B cell (primary cell): ENCODE measurements around the gene TYK2.
"Not testable (repeated sequence)": the region's sequence is repeated elsewhere in the genome, so short reads cannot be mapped to it uniquely, and the experiment has no call there.

Source experiments
- EZH2 ChIP-seq: IDR thresholded peaks from 2 replicates; pipeline ENCODE4 v1.6.1; 2012; ENCODE audit warnings: borderline replicate concordance, low read depth, mild to moderate bottlenecking, moderate library complexity, low read length; ENCODE audit not compliant: insufficient read depth, poor library complexity, severe bottlenecking
- TF ChIP-seq, protein P1 (sequence below): fragments of 200-600 bp; IDR thresholded peaks from one replicate; pipeline ENCODE4 v1.8.0; 2022; ENCODE audit warnings: antibody characterized with exemption, mild to moderate bottlenecking

DNA sequence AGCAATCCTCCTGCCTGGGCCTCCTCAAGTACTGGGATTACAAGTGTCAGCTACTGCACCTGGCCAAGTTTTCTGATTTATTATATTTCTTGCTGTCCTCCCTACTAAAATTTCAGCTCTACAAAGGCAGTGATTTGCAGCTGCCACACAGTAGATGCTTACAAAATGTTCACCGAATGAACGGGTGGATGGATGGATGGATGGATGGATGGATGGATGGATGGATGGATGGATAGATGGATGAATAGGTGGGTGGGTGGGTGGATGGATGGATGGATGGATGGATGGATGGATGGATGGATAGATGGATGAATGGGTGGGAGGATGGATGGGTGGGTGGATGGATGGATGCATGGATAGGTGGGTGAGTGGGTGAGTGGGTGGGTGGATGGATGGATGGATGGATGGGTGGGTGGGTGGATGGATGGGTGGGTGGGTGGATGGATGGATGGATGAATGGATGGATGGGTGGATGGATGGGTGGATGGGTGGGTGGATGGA, 3.2 kb downstream of the TYK2 start:
- TF ChIP-seq, protein P1, sequence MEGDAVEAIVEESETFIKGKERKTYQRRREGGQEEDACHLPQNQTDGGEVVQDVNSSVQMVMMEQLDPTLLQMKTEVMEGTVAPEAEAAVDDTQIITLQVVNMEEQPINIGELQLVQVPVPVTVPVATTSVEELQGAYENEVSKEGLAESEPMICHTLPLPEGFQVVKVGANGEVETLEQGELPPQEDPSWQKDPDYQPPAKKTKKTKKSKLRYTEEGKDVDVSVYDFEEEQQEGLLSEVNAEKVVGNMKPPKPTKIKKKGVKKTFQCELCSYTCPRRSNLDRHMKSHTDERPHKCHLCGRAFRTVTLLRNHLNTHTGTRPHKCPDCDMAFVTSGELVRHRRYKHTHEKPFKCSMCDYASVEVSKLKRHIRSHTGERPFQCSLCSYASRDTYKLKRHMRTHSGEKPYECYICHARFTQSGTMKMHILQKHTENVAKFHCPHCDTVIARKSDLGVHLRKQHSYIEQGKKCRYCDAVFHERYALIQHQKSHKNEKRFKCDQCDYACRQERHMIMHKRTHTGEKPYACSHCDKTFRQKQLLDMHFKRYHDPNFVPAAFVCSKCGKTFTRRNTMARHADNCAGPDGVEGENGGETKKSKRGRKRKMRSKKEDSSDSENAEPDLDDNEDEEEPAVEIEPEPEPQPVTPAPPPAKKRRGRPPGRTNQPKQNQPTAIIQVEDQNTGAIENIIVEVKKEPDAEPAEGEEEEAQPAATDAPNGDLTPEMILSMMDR = not testable (repeated sequence)
- not testable (repeated sequence) for TF ChIP-seq EZH2
